ENCODE measurements around the gene ITGA11. TPM values are rescaled to one million over a fixed set of nuclear protein-coding genes. Genes with fewer than 3 reads are reported as not detected.

ITGA11 gene
- total and polyA plus RNA-seq, 2 of the 13 experiments (the other 11 are each of a cell fraction or from before 2014, with no cell fraction given) = not detected

- in situ Hi-C loops (cut with HindIII; ENCODE audit: extremely low pct_ligation_motif_present, low pct_unique_long_range_greater_than_20kb) = no loop called here
- DNase-seq (ENCODE audit: low spot score) (no peak), ATAC-seq (no peak), FAIRE-seq (no peak)
- H2AFZ ChIP-seq (ENCODE audit: low read length) = no peak overlapping the region
- no peak overlapping the region for H3K9ac ChIP-seq (ENCODE audit: insufficient read depth, low read depth, low read length)
- 38% methylated on average over 6 of the region's 7 CpGs for WGBS (ENCODE audit: low lambda C conversion rate)
- H3K27me3 ChIP-seq (ENCODE audit: control insufficient read depth in 1 of 2, insufficient read depth in 2 of 2, low read length in 2 of 2) = peaks cover 3 to 14% of the 10 kb centered on the region in 2 experiments; a peak in 4 of 5 replicates
- no TSS peak for BruUV-seq (replicated peaks)
- H3K36me3 ChIP-seq (replicated peaks in 1 of 2; ENCODE audit: control insufficient read depth in 1 of 2, insufficient read depth in 2 of 2, low read length in 2 of 2) = no peaks in the 10 kb centered on the region
- CTCF ChIA-PET (ENCODE audit: low intra/inter-chr PET ratio, low total read pairs) = no interaction called here
- H4K20me1 ChIP-seq (ENCODE audit: insufficient read depth, low read length) = no peaks in the 10 kb centered on the region
- intact Hi-C loops (cut with micrococcal nuclease; ENCODE audit: unreplicated experiment) = no loop called here
- H3K4me3 ChIP-seq (replicated peaks in 1 of 3; ENCODE audit: insufficient read depth in 1 of 3, low read depth in 2 of 3, low read length in 3 of 3) = no peak overlapping the region
- peaks cover 17% of the 10 kb centered on the region for H3K4me1 ChIP-seq (ENCODE audit: insufficient read depth, low read length)
- no peak overlapping the region for H3K4me2 ChIP-seq (ENCODE audit: low read depth, low read length)
- POLR2A ChIA-PET = no interaction called here
- TF ChIP-seq FOXK1 (CRISPR knock-in tag; IDR thresholded peaks at IDR 0.05; ENCODE audit: borderline replicate concordance, low read depth) (no peak), SNRNP70 (IDR thresholded peaks at IDR 0.05; ENCODE audit: low read depth, low read length) (no peak), MEIS1 (CRISPR knock-in tag; IDR thresholded peaks at IDR 0.05; ENCODE audit: borderline replicate concordance) (no peak), SIX4 (CRISPR knock-in tag; IDR thresholded peaks at IDR 0.05) (no peak), NR2F1 (CRISPR knock-in tag; IDR thresholded peaks at IDR 0.05) (no peak), ZNF777 (CRISPR knock-in tag; IDR thresholded peaks at IDR 0.05) (no peak), ATF7-NPFF (CRISPR knock-in tag; IDR thresholded peaks at IDR 0.05; ENCODE audit: low read depth) (no peak), ZBTB38 (CRISPR knock-in tag; IDR thresholded peaks at IDR 0.05) (no peak), ZNF543 (CRISPR knock-in tag; IDR thresholded peaks at IDR 0.05) (no peak), ZNF619 (CRISPR knock-in tag; IDR thresholded peaks at IDR 0.05) (no peak), ZNF781 (CRISPR knock-in tag; IDR thresholded peaks at IDR 0.05; ENCODE audit: borderline replicate concordance, not compliant biosample characterization) (no peak), ZNF136 (CRISPR knock-in tag; IDR thresholded peaks at IDR 0.05; ENCODE audit: low read depth) (no peak)
- no peaks in the 10 kb centered on the region for H3K79me2 ChIP-seq (ENCODE audit: insufficient read depth, low read length)
- no peaks in the 10 kb centered on the region for H3K9me3 ChIP-seq (ENCODE audit: low read length)
- no peak overlapping the region for H3K27ac ChIP-seq (ENCODE audit: extremely low read length, insufficient read depth, low read length)
These were observed 7.1 kb downstream of the ITGA11 start for GRCh38 chr15:68424754-68425390.
